Mesendoderm (in vitro differentiated cells): ENCODE results near the gene GBE1.

Experiments
- DNase-seq: peaks from one replicate; pipeline ENCODE4 v3.0.0; 2013
- H2AK5ac ChIP-seq: 2 replicates; pipeline ENCODE4 v1.6.1; 2013; ENCODE audit warnings: low read length, inconsistent platforms
- H2BK120ac ChIP-seq: 2 replicates; pipeline ENCODE4 v1.6.1; 2013; ENCODE audit warnings: low read depth, mild to moderate bottlenecking, low read length, moderate library complexity, mixed read lengths
- H2BK15ac ChIP-seq: replicated peaks from 2 replicates; pipeline ENCODE4 v1.6.1; 2013; ENCODE audit warnings: low read depth, mild to moderate bottlenecking, moderate library complexity
- H2BK5ac ChIP-seq: 2 replicates; pipeline ENCODE4 v1.6.1; 2013; ENCODE audit warnings: low read length, inconsistent platforms
- H3K18ac ChIP-seq: 2 replicates; pipeline ENCODE4 v1.6.1; 2013; ENCODE audit warnings: mild to moderate bottlenecking, low read length, mixed read lengths
- H3K23ac ChIP-seq: one replicate; pipeline ENCODE4 v1.6.1; 2013; ENCODE audit warnings: low read length
- H3K27ac ChIP-seq: 2 replicates; pipeline ENCODE4 v1.5.1; 2013; ENCODE audit warnings: low read depth, mild to moderate bottlenecking, inconsistent platforms, low read length, moderate library complexity
- H3K27me3 ChIP-seq: 2 replicates; pipeline ENCODE4 v1.6.1; 2013; ENCODE audit warnings: low read length, control low read depth, mild to moderate bottlenecking, inconsistent platforms; ENCODE audit not compliant: insufficient read depth, poor library complexity
- H3K36me3 ChIP-seq: 2 replicates; pipeline ENCODE4 v1.6.1; 2013; ENCODE audit warnings: low read length, inconsistent platforms; ENCODE audit not compliant: control insufficient read depth, insufficient read depth
- H3K4ac ChIP-seq: one replicate; pipeline ENCODE4 v1.6.1; 2013; ENCODE audit warnings: low read depth, mild to moderate bottlenecking, low read length, moderate library complexity
- H3K4me1 ChIP-seq: 2 replicates; pipeline ENCODE4 v1.6.1; 2013; ENCODE audit warnings: low read depth, low read length, inconsistent platforms; ENCODE audit not compliant: control insufficient read depth
- H3K4me2 ChIP-seq: 2 replicates; pipeline ENCODE4 v1.6.1; 2013; ENCODE audit warnings: low read length
- H3K4me3 ChIP-seq: 2 replicates; pipeline ENCODE4 v1.5.1; 2013; ENCODE audit warnings: mild to moderate bottlenecking, low read length
- H3K56ac ChIP-seq: one replicate; pipeline ENCODE4 v1.6.1; 2013; ENCODE audit warnings: low read length
- H3K79me1 ChIP-seq: 2 replicates; pipeline ENCODE4 v1.6.1; 2013; ENCODE audit warnings: low read length, inconsistent platforms
- H3K79me2 ChIP-seq: 2 replicates; pipeline ENCODE4 v1.6.1; 2013; ENCODE audit warnings: mild to moderate bottlenecking, low read length; ENCODE audit not compliant: control insufficient read depth, insufficient read depth
- H3K9ac ChIP-seq: 2 replicates; pipeline ENCODE4 v1.6.1; 2013; ENCODE audit warnings: low read length, inconsistent platforms
- H4K5ac ChIP-seq: one replicate; pipeline ENCODE4 v1.6.1; 2013; ENCODE audit warnings: low read length
- H4K8ac ChIP-seq: one replicate; pipeline ENCODE4 v1.6.1; 2013; ENCODE audit warnings: low read depth, mild to moderate bottlenecking, control low read depth, low read length, moderate library complexity
- WGBS: extraction: QIAGEN DNeasy Blood & Tissue Kit; methylation state at CpG from one replicate; pipeline ENCODE4 v1.1.7; 2013; ENCODE audit warnings: low lambda C conversion rate, missing lambda C conversion rate; ENCODE audit not compliant: insufficient coverage; ENCODE audit errors: extremely low coverage; 5-methylcytosine and 5-hydroxymethylcytosine counted together

Gene GBE1

DNA sequence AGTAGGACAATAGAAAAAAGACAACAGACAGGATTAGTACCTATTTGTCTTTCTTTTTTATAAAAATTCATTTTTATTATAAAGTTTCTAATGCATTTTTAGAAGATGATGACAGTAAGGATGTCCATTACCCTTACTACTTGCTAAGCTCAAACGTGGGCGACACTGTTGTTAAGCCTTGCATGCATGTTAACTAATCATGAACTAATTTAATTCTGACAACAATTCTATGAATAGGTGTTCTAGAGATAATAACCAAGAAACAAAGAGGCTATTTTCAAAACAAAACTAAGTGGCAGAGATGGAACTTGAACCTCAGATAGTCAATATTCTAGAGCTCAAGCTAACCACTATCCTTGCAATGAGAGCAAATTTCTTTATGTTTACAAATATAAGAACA is 247.9 kb downstream of the GBE1 start:
- no peak overlapping the region for H3K4me3 ChIP-seq
- H3K18ac ChIP-seq, result no peak overlapping the region
- H4K5ac ChIP-seq, result no peak overlapping the region
- no peak overlapping the region for H3K9ac ChIP-seq
- H3K79me2 ChIP-seq, result no peaks in the 10 kb centered on the region
- H3K27ac ChIP-seq, result no peak overlapping the region
- no peak overlapping the region for H3K56ac ChIP-seq
- H2AK5ac ChIP-seq, result no peak overlapping the region
- peak; percentile 5 for DNase-seq
- no peak overlapping the region for H3K4ac ChIP-seq
- H3K4me2 ChIP-seq, result no peak overlapping the region
- H3K27me3 ChIP-seq, result no peaks in the 10 kb centered on the region
- H2BK5ac ChIP-seq, result no peak overlapping the region
- H2BK15ac ChIP-seq, result no peak overlapping the region
- H3K23ac ChIP-seq, result no peak overlapping the region
- no peak overlapping the region for H2BK120ac ChIP-seq
- no peak overlapping the region for H4K8ac ChIP-seq
- no CpG with 5 or more reads among the region's 2 CpGs for WGBS
- no peaks in the 10 kb centered on the region for H3K4me1 ChIP-seq
- H3K79me1 ChIP-seq, result no peaks in the 10 kb centered on the region
- no peaks in the 10 kb centered on the region for H3K36me3 ChIP-seq

DNA sequence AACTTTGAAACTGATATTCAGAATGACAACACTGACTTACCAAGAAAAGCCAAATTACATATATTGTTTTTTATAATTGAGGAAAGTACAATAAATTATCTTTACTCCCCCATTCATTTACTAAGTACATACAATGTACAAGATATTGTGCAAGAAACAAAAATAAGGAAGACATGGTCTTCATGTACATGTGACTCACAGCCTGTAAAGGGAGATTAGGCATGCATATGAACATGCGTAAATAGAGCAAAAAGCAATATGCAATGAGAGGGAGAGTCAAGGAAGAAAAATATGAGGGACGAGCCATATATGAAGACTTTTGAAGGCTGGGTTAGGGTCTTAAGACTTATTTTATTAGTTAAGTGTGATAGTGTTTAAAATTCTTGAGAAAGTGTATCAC is 258.4 kb downstream of the GBE1 start:
- H3K4me1 ChIP-seq, result no peaks in the 10 kb centered on the region
- H2BK15ac ChIP-seq, result no peak overlapping the region
- no peak overlapping the region for H3K18ac ChIP-seq
- H3K4me3 ChIP-seq, result no peak overlapping the region
- no peak overlapping the region for H3K23ac ChIP-seq
- H3K36me3 ChIP-seq, result no peaks in the 10 kb centered on the region
- WGBS, result no CpG with 5 or more reads among the region's 2 CpGs
- H3K27ac ChIP-seq, result no peak overlapping the region
- DNase-seq, result no peak
- H2BK120ac ChIP-seq, result no peak overlapping the region
- no peaks in the 10 kb centered on the region for H3K27me3 ChIP-seq
- no peak overlapping the region for H4K8ac ChIP-seq
- H4K5ac ChIP-seq, result no peak overlapping the region
- H2BK5ac ChIP-seq, result no peak overlapping the region
- no peak overlapping the region for H3K56ac ChIP-seq
- H3K79me1 ChIP-seq, result no peaks in the 10 kb centered on the region
- H3K79me2 ChIP-seq, result no peaks in the 10 kb centered on the region
- H3K9ac ChIP-seq, result no peak overlapping the region
- no peak overlapping the region for H2AK5ac ChIP-seq
- H3K4ac ChIP-seq, result no peak overlapping the region
- no peak overlapping the region for H3K4me2 ChIP-seq

- DNase-seq, result no peak
- H3K4ac ChIP-seq, result no peak overlapping the region
- no peaks in the 10 kb centered on the region for H3K4me1 ChIP-seq
- H3K27me3 ChIP-seq, result no peaks in the 10 kb centered on the region
- H3K18ac ChIP-seq, result no peak overlapping the region
- no peak overlapping the region for H2AK5ac ChIP-seq
- H3K56ac ChIP-seq, result no peak overlapping the region
- no peak overlapping the region for H2BK15ac ChIP-seq
- H2BK5ac ChIP-seq, result no peak overlapping the region
- no peak overlapping the region for H2BK120ac ChIP-seq
- no peaks in the 10 kb centered on the region for H3K36me3 ChIP-seq
- no peaks in the 10 kb centered on the region for H3K79me1 ChIP-seq
- H3K4me3 ChIP-seq, result no peak overlapping the region
- no peak overlapping the region for H4K5ac ChIP-seq
- H3K27ac ChIP-seq, result no peak overlapping the region
- H3K4me2 ChIP-seq, result no peak overlapping the region
- no peak overlapping the region for H3K9ac ChIP-seq
- WGBS, result no CpG with 5 or more reads among the region's 1 CpG
- no peak overlapping the region for H4K8ac ChIP-seq
- no peaks in the 10 kb centered on the region for H3K79me2 ChIP-seq
- H3K23ac ChIP-seq, result no peak overlapping the region
Observed at GRCh38 chr3:81502236-81502635, 259.2 kb downstream of the GBE1 start.

DNA sequence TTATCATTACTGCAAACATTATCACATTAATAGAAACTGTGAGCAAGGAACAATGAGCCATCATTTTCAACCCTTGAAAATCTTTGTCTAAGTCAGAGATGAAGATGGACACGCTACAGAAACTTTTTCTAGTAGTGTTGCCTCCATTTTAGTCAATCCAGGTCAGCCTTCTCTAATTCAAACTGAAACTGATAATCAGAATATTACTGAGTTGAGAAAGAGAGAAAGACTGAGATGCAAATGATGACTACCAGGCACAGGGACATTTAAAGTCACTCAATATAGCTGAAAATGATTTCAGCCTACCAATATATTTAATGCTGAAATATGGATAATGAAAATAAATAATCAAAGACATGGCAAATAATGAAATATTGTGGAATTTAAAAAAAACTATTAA is 261.4 kb downstream of the GBE1 start:
- no CpG with 5 or more reads among the region's 1 CpG for WGBS
- Histone ChIP-seq H3K4me2 (no peak overlapping the region), H3K56ac (no peak overlapping the region), H3K4me3 (no peak overlapping the region), H3K4me1 (no peaks in the 10 kb centered on the region), H4K5ac (no peak overlapping the region), H3K4ac (no peak overlapping the region), H4K8ac (no peak overlapping the region), H3K23ac (no peak overlapping the region), H3K36me3 (no peaks in the 10 kb centered on the region), H3K79me2 (no peaks in the 10 kb centered on the region), H2BK120ac (no peak overlapping the region), H3K18ac (no peak overlapping the region), H3K27me3 (no peaks in the 10 kb centered on the region), H2BK5ac (no peak overlapping the region), H3K9ac (no peak overlapping the region), H2BK15ac (no peak overlapping the region), H3K27ac (no peak overlapping the region), H2AK5ac (no peak overlapping the region), H3K79me1 (no peaks in the 10 kb centered on the region)
- no peak for DNase-seq

GRCh38 chr3:81497572-81498251 is 263.7 kb downstream of the GBE1 start:
- no peak overlapping the region for H3K23ac ChIP-seq
- H3K4me3 ChIP-seq, result no peak overlapping the region
- H3K18ac ChIP-seq, result no peak overlapping the region
- WGBS, result 100% methylated on average over 2 of the region's 4 CpGs
- no peak overlapping the region for H3K56ac ChIP-seq
- no peak overlapping the region for H3K4me2 ChIP-seq
- H4K5ac ChIP-seq, result no peak overlapping the region
- H2BK5ac ChIP-seq, result no peak overlapping the region
- H3K79me1 ChIP-seq, result no peaks in the 10 kb centered on the region
- no peak overlapping the region for H3K9ac ChIP-seq
- no peak overlapping the region for H2AK5ac ChIP-seq
- DNase-seq, result no peak
- no peak overlapping the region for H4K8ac ChIP-seq
- H3K4ac ChIP-seq, result no peak overlapping the region
- H3K4me1 ChIP-seq, result no peaks in the 10 kb centered on the region
- no peak overlapping the region for H2BK15ac ChIP-seq
- H3K36me3 ChIP-seq, result no peaks in the 10 kb centered on the region
- no peaks in the 10 kb centered on the region for H3K79me2 ChIP-seq
- H3K27me3 ChIP-seq, result no peaks in the 10 kb centered on the region
- no peak overlapping the region for H3K27ac ChIP-seq
- no peak overlapping the region for H2BK120ac ChIP-seq
